Panc1 (cell line): ENCODE measurements around the gene KRTAP5-9. TPM values are rescaled to one million over a fixed set of nuclear protein-coding genes. Genes with fewer than 3 reads are reported as not detected.

Experiments
- ATAC-seq: fragments of 200-7000 bp; cut with Tn5 transposase; 2 replicates; pipeline ENCODE4 v1.9.1; 2020; ENCODE audit warnings: mild to moderate bottlenecking, moderate library complexity
- BruUV-seq: library from RNA; stranded (reverse); fragments of 400-500 nt; replicated peaks from 2 replicates; lab custom pipeline; 2021; lab: Mats Ljungman, UMichigan
- CTCF ChIA-PET: fragments of 300-600 bp; sonication (Branson Sonifier 250); formaldehyde crosslinking; loops from one replicate; lab custom pipeline; 2022; ENCODE audit warnings: antibody characterized with exemption; lab: Charles Lee
- POLR2A ChIA-PET: fragments of 300-600 bp; sonication (Branson Sonifier 250); formaldehyde crosslinking; loops from one replicate; lab custom pipeline; 2022; ENCODE audit warnings: antibody characterized with exemption; lab: Charles Lee
- DNase-seq: peaks from one replicate; pipeline ENCODE4 v3.0.0-alpha.2; 2010; ENCODE audit warnings: low read depth, low spot score
- H3K27ac ChIP-seq: 2 replicates; pipeline ENCODE4 v1.5.1; 2011; ENCODE audit warnings: mild to moderate bottlenecking, low read length, inconsistent platforms
- H3K27me3 ChIP-seq: fragments of 200-500 bp; sonication (Bioruptor generic); 2 replicates; pipeline ENCODE4 v1.6.0; 2014; ENCODE audit warnings: low read length, inconsistent platforms; ENCODE audit not compliant: control insufficient read depth, insufficient read depth
- H3K36me3 ChIP-seq: fragments of 200-500 bp; sonication (Bioruptor generic); 2 replicates; pipeline ENCODE4 v1.5.1; 2014; ENCODE audit warnings: inconsistent platforms, mild to moderate bottlenecking, low read length, moderate library complexity; ENCODE audit not compliant: control insufficient read depth, insufficient read depth
- H3K4me1 ChIP-seq: 2 replicates; pipeline ENCODE4 v1.5.1; 2011; ENCODE audit warnings: inconsistent platforms, mild to moderate bottlenecking, low read length, moderate library complexity; ENCODE audit not compliant: control insufficient read depth, insufficient read depth
- H3K4me3 ChIP-seq, 2 experiments: 2 replicates each; pipeline ENCODE4 v1.5.1; 2011 to 2012; ENCODE audit warnings: low read depth in 2 of 2, low read length in 2 of 2, mild to moderate bottlenecking in 2 of 2, inconsistent platforms in 1 of 2, moderate library complexity in 1 of 2
- H3K9me3 ChIP-seq: fragments of 200-500 bp; sonication (Bioruptor generic); 2 replicates; pipeline ENCODE4 v1.5.1; 2014; ENCODE audit warnings: low read depth, mild to moderate bottlenecking, inconsistent platforms, low read length, moderate library complexity; ENCODE audit not compliant: control insufficient read depth, insufficient read depth
- CTCF ChIP-seq: fragments of 450-650 bp; IDR thresholded peaks from 2 replicates; pipeline ENCODE4 v1.5.1; 2017; ENCODE audit warnings: mild to moderate bottlenecking
- POLR2AphosphoS5 ChIP-seq: IDR thresholded peaks from 2 replicates; pipeline ENCODE4 v1.6.1; 2012; ENCODE audit warnings: mild to moderate bottlenecking, low read depth, low read length, moderate library complexity
- SIN3A ChIP-seq: IDR thresholded peaks from 2 replicates; pipeline ENCODE4 v1.6.1; 2012; ENCODE audit warnings: low read depth, mild to moderate bottlenecking, low read length, moderate library complexity, borderline replicate concordance; ENCODE audit not compliant: insufficient read depth
- TCF7L2 ChIP-seq: IDR thresholded peaks from 2 replicates; pipeline ENCODE4 v1.6.1; 2011; ENCODE audit warnings: mild to moderate bottlenecking, low read depth, low read length, inconsistent platforms
- in situ Hi-C: cut with HindIII; loops from 2 replicates; pipeline ENCODE4 v1.10.0; 2016; ENCODE audit warnings: low sequenced_read_pairs, low pct_unique_long_range_greater_than_20kb
- intact Hi-C: fragments of 100-400 bp; cut with micrococcal nuclease; formaldehyde crosslinking; loops from one replicate; pipeline ENCODE4 v1.10.0; 2022; ENCODE audit not compliant: unreplicated experiment
- total RNA-seq: library from RNA; stranded (reverse); gene quantifications from one replicate; pipeline ENCODE4 v1.2.1, GENCODE V29; 2021; ENCODE audit not compliant: unreplicated experiment
- TF ChIP-seq, protein P1 (sequence below), 2 experiments: IDR thresholded peaks; 2 replicates each; pipeline ENCODE4 v1.6.1; 2011 to 2012; ENCODE audit warnings: low read depth in 2 of 2, control low read depth in 1 of 2, low read length in 1 of 2, mild to moderate bottlenecking in 1 of 2, moderate library complexity in 1 of 2; ENCODE audit not compliant: insufficient read depth in 1 of 2

Gene KRTAP5-9
- total RNA-seq, 1 experiment from 2014 or later, result not detected

- DNase-seq (no peak), ATAC-seq (no peak)
- Histone ChIP-seq H3K27me3 (0 out of 2 replicates have a peak, but pooled peaks cover 2% of the 10 kb centered on the region), H3K36me3 (no peaks in the 10 kb centered on the region), H3K9me3 (no peaks in the 10 kb centered on the region), H3K4me3 (no peak overlapping the region), H3K27ac (no peak overlapping the region), H3K4me1 (no peaks in the 10 kb centered on the region)
- TF ChIP-seq, protein P1, sequence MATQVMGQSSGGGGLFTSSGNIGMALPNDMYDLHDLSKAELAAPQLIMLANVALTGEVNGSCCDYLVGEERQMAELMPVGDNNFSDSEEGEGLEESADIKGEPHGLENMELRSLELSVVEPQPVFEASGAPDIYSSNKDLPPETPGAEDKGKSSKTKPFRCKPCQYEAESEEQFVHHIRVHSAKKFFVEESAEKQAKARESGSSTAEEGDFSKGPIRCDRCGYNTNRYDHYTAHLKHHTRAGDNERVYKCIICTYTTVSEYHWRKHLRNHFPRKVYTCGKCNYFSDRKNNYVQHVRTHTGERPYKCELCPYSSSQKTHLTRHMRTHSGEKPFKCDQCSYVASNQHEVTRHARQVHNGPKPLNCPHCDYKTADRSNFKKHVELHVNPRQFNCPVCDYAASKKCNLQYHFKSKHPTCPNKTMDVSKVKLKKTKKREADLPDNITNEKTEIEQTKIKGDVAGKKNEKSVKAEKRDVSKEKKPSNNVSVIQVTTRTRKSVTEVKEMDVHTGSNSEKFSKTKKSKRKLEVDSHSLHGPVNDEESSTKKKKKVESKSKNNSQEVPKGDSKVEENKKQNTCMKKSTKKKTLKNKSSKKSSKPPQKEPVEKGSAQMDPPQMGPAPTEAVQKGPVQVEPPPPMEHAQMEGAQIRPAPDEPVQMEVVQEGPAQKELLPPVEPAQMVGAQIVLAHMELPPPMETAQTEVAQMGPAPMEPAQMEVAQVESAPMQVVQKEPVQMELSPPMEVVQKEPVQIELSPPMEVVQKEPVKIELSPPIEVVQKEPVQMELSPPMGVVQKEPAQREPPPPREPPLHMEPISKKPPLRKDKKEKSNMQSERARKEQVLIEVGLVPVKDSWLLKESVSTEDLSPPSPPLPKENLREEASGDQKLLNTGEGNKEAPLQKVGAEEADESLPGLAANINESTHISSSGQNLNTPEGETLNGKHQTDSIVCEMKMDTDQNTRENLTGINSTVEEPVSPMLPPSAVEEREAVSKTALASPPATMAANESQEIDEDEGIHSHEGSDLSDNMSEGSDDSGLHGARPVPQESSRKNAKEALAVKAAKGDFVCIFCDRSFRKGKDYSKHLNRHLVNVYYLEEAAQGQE (IDR thresholded peaks at IDR 0.05; ENCODE audit: insufficient read depth in 1 of 2, low read depth in 2 of 2, low read length in 1 of 2), result no peak
- TF ChIP-seq CTCF (no peak), SIN3A (no peak), TCF7L2 (no peak)
- CTCF ChIA-PET, result no interaction called here
- no TSS peak for BruUV-seq
- intact Hi-C loops (no loop called here), in situ Hi-C loops (no loop called here)
- POLR2A ChIA-PET, result no interaction called here
Measured at GRCh38 chr11:71557257-71557656, 9.0 kb downstream of the KRTAP5-9 start.

DNA sequence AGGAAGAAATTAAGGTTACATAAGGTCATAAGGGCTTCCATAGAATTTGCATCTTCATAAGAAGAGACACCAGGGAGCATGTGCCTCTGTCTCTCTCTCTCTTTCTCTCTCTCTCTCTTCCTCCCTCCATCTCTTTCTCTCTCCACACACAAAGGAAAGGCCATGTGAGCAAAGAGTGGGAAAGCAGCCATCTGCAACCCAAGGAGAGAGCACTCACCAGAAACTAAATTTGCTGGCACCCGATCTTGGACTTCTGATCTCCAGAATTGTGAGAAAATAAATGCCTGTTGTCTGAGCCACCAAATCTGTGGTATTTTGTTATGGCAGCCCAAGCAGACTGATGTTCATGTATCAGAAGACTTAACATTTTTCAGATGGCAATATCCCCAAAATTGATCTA is 10.8 kb downstream of the KRTAP5-9 start:
- H3K27ac ChIP-seq, result no peak overlapping the region
- DNase-seq (no peak), ATAC-seq (no peak)
- intact Hi-C loops, result no loop called here
- no peaks in the 10 kb centered on the region for H3K4me1 ChIP-seq
- BruUV-seq, result no TSS peak
- no peak overlapping the region for H3K4me3 ChIP-seq
- H3K36me3 ChIP-seq, result no peaks in the 10 kb centered on the region
- peaks cover 9% of the 10 kb centered on the region; the same call in 1 of the 2 replicates for H3K27me3 ChIP-seq
- in situ Hi-C loops, result no loop called here
- no peaks in the 10 kb centered on the region for H3K9me3 ChIP-seq
- POLR2A ChIA-PET, result no interaction called here
- TF ChIP-seq, protein P1 (IDR thresholded peaks at IDR 0.05; ENCODE audit: insufficient read depth in 1 of 2, low read depth in 2 of 2, low read length in 1 of 2), result no peak
- TF ChIP-seq CTCF (no peak), POLR2AphosphoS5 (no peak), SIN3A (no peak), TCF7L2 (no peak)
- CTCF ChIA-PET, result no interaction called here
